Endothelial cell of umbilical vein (primary cell): Measurements from ENCODE around the gene GNAS. TPM values are rescaled to one million over a fixed set of nuclear protein-coding genes. Genes with fewer than 3 reads are reported as not detected.
A peak's percentile ranks its signal among the peaks of the same experiment; 100 is the strongest.

Experiments
- BruUV-seq: library from RNA; stranded (reverse); fragments of 400-500 nt; replicated peaks from 2 replicates; lab custom pipeline; 2021; lab: Mats Ljungman, UMichigan
- CTCF ChIA-PET: fragments of 300-600, 350-600 bp; sonication (Branson Sonifier 250); formaldehyde crosslinking; loops from one replicate; lab custom pipeline; 2021; ENCODE audit warnings: antibody characterized with exemption, inconsistent platforms; lab: Charles Lee
- POLR2A ChIA-PET: fragments of 300-600, 350-600 bp; sonication (Branson Sonifier 250); formaldehyde crosslinking; loops from one replicate; lab custom pipeline; 2021; ENCODE audit warnings: antibody characterized with exemption, inconsistent platforms; lab: Charles Lee
- DNase-seq: peaks from one replicate; pipeline ENCODE4 v3.0.0-alpha.2; 2011; ENCODE audit warnings: low read depth, low spot score
- FAIRE-seq: peaks from 2 replicates; lab custom pipeline; 2011; peaks lifted over from hg19 to GRCh38; lab: Jason Lieb, UNC
- H2AFZ ChIP-seq: 2 replicates; pipeline ENCODE4 v1.6.0; 2012; ENCODE audit warnings: low read depth, low read length, control low read depth, inconsistent platforms
- H3K27ac ChIP-seq: 2 replicates; pipeline ENCODE4 v1.5.1; 2011; ENCODE audit warnings: low read depth, mild to moderate bottlenecking, control low read depth, low read length, moderate library complexity; ENCODE audit not compliant: insufficient read depth
- H3K27me3 ChIP-seq, 2 experiments: 2 replicates each; pipeline versions ENCODE4 v1.6.0 to v1.6.1; 2011; ENCODE audit warnings: low read length in 2 of 2, mixed read lengths in 1 of 2; ENCODE audit not compliant: control insufficient read depth in 2 of 2, insufficient read depth in 2 of 2
- H3K36me3 ChIP-seq, 2 experiments: 2 replicates in 1 of 2; 3 replicates in 1 of 2; pipeline ENCODE4 v1.5.1; 2011; ENCODE audit warnings: low read length in 2 of 2, mild to moderate bottlenecking in 1 of 2, moderate library complexity in 1 of 2; ENCODE audit not compliant: control insufficient read depth in 2 of 2, insufficient read depth in 2 of 2; ENCODE audit errors: extremely low read depth in 1 of 2
- H3K4me1 ChIP-seq: 3 replicates; pipeline ENCODE4 v1.5.1; 2011; ENCODE audit warnings: mild to moderate bottlenecking, low read length; ENCODE audit not compliant: control insufficient read depth, insufficient read depth; ENCODE audit errors: extremely low read depth
- H3K4me2 ChIP-seq: 2 replicates; pipeline ENCODE4 v1.6.1; 2011; ENCODE audit warnings: low read length, control low read depth, mixed read lengths; ENCODE audit not compliant: insufficient read depth
- H3K4me3 ChIP-seq, 3 experiments: fragments of 200-600 bp in 1 of 3; sonication (generic), shearing (Covaris generic) in 1 of 3; replicated peaks in 1 of 3; 2 replicates each; pipeline ENCODE4 v1.5.1; 2011 to 2016; ENCODE audit warnings: control low read depth in 3 of 3, low read length in 3 of 3, mild to moderate bottlenecking in 2 of 3, inconsistent platforms in 1 of 3, low read depth in 1 of 3, moderate library complexity in 1 of 3; ENCODE audit not compliant: insufficient read depth in 1 of 3
- H3K79me2 ChIP-seq: 2 replicates; pipeline ENCODE4 v1.6.0; 2012; ENCODE audit warnings: low read length, inconsistent platforms; ENCODE audit not compliant: control insufficient read depth, insufficient read depth
- H3K9ac ChIP-seq: replicated peaks from 2 replicates; pipeline ENCODE3; 2011; ENCODE audit warnings: low read length, control low read depth; ENCODE audit not compliant: insufficient read depth; ENCODE audit errors: extremely low read depth
- H3K9me1 ChIP-seq: replicated peaks from 3 replicates; pipeline ENCODE4 v1.6.0; 2011; ENCODE audit warnings: mild to moderate bottlenecking, low read length; ENCODE audit not compliant: control insufficient read depth, insufficient read depth; ENCODE audit errors: extremely low read depth
- H3K9me3 ChIP-seq: replicated peaks from 2 replicates; pipeline ENCODE4 v1.5.1; 2012; ENCODE audit warnings: low read length, inconsistent platforms; ENCODE audit not compliant: control insufficient read depth, insufficient read depth
- H4K20me1 ChIP-seq: replicated peaks from 2 replicates; pipeline ENCODE3; 2011; ENCODE audit warnings: mild to moderate bottlenecking, low read length; ENCODE audit not compliant: control insufficient read depth, insufficient read depth; ENCODE audit errors: extremely low read depth
- CTCF ChIP-seq, 2 donors: IDR thresholded peaks; 1 replicate in 1 of 2; 2 replicates in 1 of 2; pipeline ENCODE4 v1.5.1; 2011; ENCODE audit warnings: low read length in 2 of 2, mild to moderate bottlenecking in 2 of 2, moderate library complexity in 2 of 2, control low read depth in 1 of 2, inconsistent platforms in 1 of 2, low read depth in 1 of 2; ENCODE audit not compliant: insufficient read depth in 1 of 2; ENCODE audit errors: extremely low read depth in 1 of 2
- EZH2 ChIP-seq: IDR thresholded peaks from 2 replicates; pipeline ENCODE4 v1.6.1; 2012; ENCODE audit warnings: borderline replicate concordance, low read depth, mild to moderate bottlenecking, moderate library complexity, low read length, inconsistent platforms; ENCODE audit not compliant: severe bottlenecking
- FOS ChIP-seq: IDR thresholded peaks from 2 replicates; pipeline ENCODE4 v1.6.1; 2011; ENCODE audit warnings: mild to moderate bottlenecking, low read length, moderate library complexity, borderline replicate concordance; ENCODE audit not compliant: insufficient read depth
- GATA2 ChIP-seq: IDR thresholded peaks from 2 replicates; pipeline ENCODE4 v1.7.0; 2011; ENCODE audit warnings: low read depth, mild to moderate bottlenecking, moderate library complexity, mixed read lengths, low read length; ENCODE audit not compliant: insufficient read length, insufficient read depth
- JUN ChIP-seq: IDR thresholded peaks from 2 replicates; pipeline ENCODE4 v1.6.1; 2011; ENCODE audit warnings: borderline replicate concordance, low read depth; ENCODE audit not compliant: insufficient read length, insufficient read depth
- MAX ChIP-seq: IDR thresholded peaks from 2 replicates; pipeline ENCODE4 v1.6.1; 2011; ENCODE audit not compliant: insufficient read depth, insufficient read length
- MYC ChIP-seq: IDR thresholded peaks from one replicate; pipeline ENCODE4 v1.6.1; 2011; ENCODE audit warnings: mild to moderate bottlenecking, low read depth, low read length
- POLR2A ChIP-seq: IDR thresholded peaks from 2 replicates; pipeline ENCODE4 v1.6.1; 2012; ENCODE audit warnings: low read depth, mild to moderate bottlenecking, control low read depth, low read length
- POLR2AphosphoS5 ChIP-seq: IDR thresholded peaks from 2 replicates; pipeline ENCODE4 v1.6.1; 2012; ENCODE audit warnings: low read depth, mild to moderate bottlenecking, control low read depth, low read length, moderate library complexity; ENCODE audit not compliant: insufficient read depth
- dilution Hi-C: fragments of 300-500 bp; cut with MboI; formaldehyde crosslinking; loops from one replicate; pipeline ENCODE4 v1.15.0; 2019; ENCODE audit warnings: low sequenced_read_pairs; ENCODE audit not compliant: extremely low pct_ligation_motif_present
- intact Hi-C: fragments of 100-400 bp; cut with micrococcal nuclease; formaldehyde crosslinking; loops from one replicate; pipeline ENCODE4 v1.10.0; 2022
- polyA plus RNA-seq, 4 experiments: library from polyadenylated mRNA; depleted of rRNA in 3 of 4; stranded (reverse) in 3 of 4; unstranded in 1 of 4; fragments of >200 nt; gene quantifications; 2 replicates each; pipeline versions ENCODE4 v1.2.1 to v1.2.3, GENCODE V29; 2011 to 2012; ENCODE audit warnings: missing spikeins in 1 of 4
- total RNA-seq: library from RNA; stranded (reverse); gene quantifications from 2 replicates; pipeline ENCODE4 v1.2.3, GENCODE V29; 2021

GNAS gene
- total and polyA plus RNA-seq, 2 donors (not counting 3 experiments of a cell fraction or from before 2014, with no cell fraction given), result 1,141 to 1,882 TPM

DNA sequence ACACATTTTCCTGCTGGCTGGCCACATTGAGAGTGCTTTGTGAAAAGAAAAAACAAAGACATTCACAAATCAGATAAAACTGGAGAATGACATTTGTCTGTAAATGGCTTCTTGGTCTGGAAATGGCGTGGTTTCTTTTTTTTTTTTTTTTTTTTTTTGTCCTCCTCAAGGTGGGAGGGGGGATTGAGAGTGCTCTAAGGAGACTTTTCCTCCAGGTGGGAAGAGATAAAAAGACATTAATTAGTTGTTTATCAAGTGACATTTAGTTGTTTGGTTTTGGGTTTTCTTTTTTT lies 40.4 kb downstream of the GNAS start:
- CTCF ChIA-PET, result no interaction called here
- FAIRE-seq (peak; percentile 28), DNase-seq (no peak)
- Histone ChIP-seq H3K4me1 (peaks cover 49% of the 10 kb centered on the region), H3K9ac (peak overlapping the region; percentile 96), H3K27me3 (no peaks in the 10 kb centered on the region), H3K4me3 (peak overlapping the region; percentile 81 to 94 (median 91)), H3K36me3 (peaks cover 0 to 6% of the 10 kb centered on the region in 2 experiments), H3K9me1 (no peaks in the 10 kb centered on the region), H4K20me1 (peaks cover 28% of the 10 kb centered on the region), H3K4me2 (peak overlapping the region; percentile 87), H3K79me2 (peaks cover 63% of the 10 kb centered on the region), H3K27ac (peak overlapping the region; percentile 61), H2AFZ (no peak overlapping the region), H3K9me3 (no peaks in the 10 kb centered on the region)
- dilution Hi-C loops, result no loop called here
- intact Hi-C loops, result loop anchor here (1.0 to 10.0 kb wide), 4 partner anchors 14 to 1178 kb away; partner anchors contain the start of genes NELFCD and PMEPA1
- BruUV-seq, result no TSS peak
- TF ChIP-seq FOS, result no peak
- TF ChIP-seq MYC, result no peak
- TF ChIP-seq EZH2, result no peak
- TF ChIP-seq POLR2AphosphoS5, result no peak
- no peak for TF ChIP-seq POLR2A
- no peak for TF ChIP-seq CTCF (IDR thresholded peaks at IDR 0.05; ENCODE audit: extremely low read depth in 1 of 2, insufficient read depth in 1 of 2, low read depth in 1 of 2, low read length in 2 of 2)
- TF ChIP-seq JUN, result no peak
- no peak for TF ChIP-seq GATA2
- TF ChIP-seq MAX, result no peak
- POLR2A ChIA-PET, result no interaction called here
